Natural killer cell (primary cell): Measurements from ENCODE around the gene POFUT2. TPM values are rescaled to one million over a fixed set of nuclear protein-coding genes. Genes with fewer than 3 reads are reported as not detected.

Experiments
- ATAC-seq, 3 donors: fragments of 150-1000 bp in 2 of 3; fragments of 200-7000 bp in 1 of 3; cut with Tn5 transposase; 1 replicate in 1 of 3; 2 replicates in 2 of 3; pipeline ENCODE4 v1.10.0; 2021; ENCODE audit warnings: mild to moderate bottlenecking in 2 of 3, moderate library complexity in 2 of 3
- DNase-seq, 2 donors: peaks; one replicate each; pipeline versions ENCODE4 v3.0.0 to v3.0.0-alpha.2; 2013 to 2021; ENCODE audit warnings: mixed read lengths in 1 of 2
- H3K27ac ChIP-seq: one replicate; pipeline ENCODE4 v1.5.1; 2013; ENCODE audit warnings: mild to moderate bottlenecking, low read length
- H3K27me3 ChIP-seq: one replicate; pipeline ENCODE4 v1.6.1; 2013; ENCODE audit warnings: low read length; ENCODE audit not compliant: control insufficient read depth, insufficient read depth
- H3K36me3 ChIP-seq: one replicate; pipeline ENCODE4 v1.6.1; 2013; ENCODE audit warnings: low read length; ENCODE audit not compliant: control insufficient read depth, insufficient read depth
- H3K4me1 ChIP-seq: one replicate; pipeline ENCODE4 v1.6.1; 2013; ENCODE audit warnings: low read length; ENCODE audit not compliant: control insufficient read depth, insufficient read depth
- H3K4me3 ChIP-seq: one replicate; pipeline ENCODE4 v1.5.1; 2013; ENCODE audit warnings: low read length
- H3K9me3 ChIP-seq: one replicate; pipeline ENCODE4 v1.6.1; 2013; ENCODE audit warnings: low read length; ENCODE audit not compliant: control insufficient read depth, insufficient read depth
- H3K27ac Mint-ChIP-seq, 2 donors: one replicate each; pipeline ENCODE4 v1.8.0; 2022; ENCODE audit warnings: mild to moderate bottlenecking in 2 of 2, mixed read lengths in 2 of 2, moderate library complexity in 1 of 2
- H3K27me3 Mint-ChIP-seq, 2 donors: one replicate each; pipeline ENCODE4 v1.8.0; 2022; ENCODE audit warnings: low read depth in 2 of 2, mixed read lengths in 2 of 2
- H3K36me3 Mint-ChIP-seq: one replicate; pipeline ENCODE4 v1.8.0; 2022; ENCODE audit warnings: mixed read lengths
- H3K4me1 Mint-ChIP-seq, 2 donors: one replicate each; pipeline ENCODE4 v1.8.0; 2022; ENCODE audit warnings: mixed read lengths in 2 of 2
- H3K4me3 Mint-ChIP-seq: one replicate; pipeline ENCODE4 v1.8.0; 2022; ENCODE audit warnings: mild to moderate bottlenecking, moderate library complexity, mixed read lengths
- H3K9me3 Mint-ChIP-seq, 2 donors: one replicate each; pipeline ENCODE4 v1.8.0; 2022; ENCODE audit warnings: mixed read lengths in 2 of 2
- CTCF ChIP-seq: fragments of 200-600 bp; IDR thresholded peaks from one replicate; pipeline ENCODE4 v1.8.0; 2022; ENCODE audit warnings: antibody characterized with exemption
- WGBS: methylation state at CpG from one replicate; pipeline ENCODE4 v1.1.7; 2013; ENCODE audit warnings: missing lambda C conversion rate; ENCODE audit not compliant: insufficient coverage; 5-methylcytosine and 5-hydroxymethylcytosine counted together
- intact Hi-C: fragments of 100-400 bp; cut with micrococcal nuclease; formaldehyde crosslinking; loops from one replicate; pipeline ENCODE4 v1.14.2; 2022
- total RNA-seq, 4 donors: library from RNA; stranded (reverse); fragments of 120-200 nt in 1 of 4; gene quantifications; one replicate each; pipeline versions ENCODE4 v1.2.3 to v1.2.4, GENCODE V29; 2013 to 2022

Gene POFUT2
- total RNA-seq, 3 donors from 2014 or later (not counting 1 experiment from before 2014, with no cell fraction given): 41.4 to 46.0 (median 43.3) TPM

DNA sequence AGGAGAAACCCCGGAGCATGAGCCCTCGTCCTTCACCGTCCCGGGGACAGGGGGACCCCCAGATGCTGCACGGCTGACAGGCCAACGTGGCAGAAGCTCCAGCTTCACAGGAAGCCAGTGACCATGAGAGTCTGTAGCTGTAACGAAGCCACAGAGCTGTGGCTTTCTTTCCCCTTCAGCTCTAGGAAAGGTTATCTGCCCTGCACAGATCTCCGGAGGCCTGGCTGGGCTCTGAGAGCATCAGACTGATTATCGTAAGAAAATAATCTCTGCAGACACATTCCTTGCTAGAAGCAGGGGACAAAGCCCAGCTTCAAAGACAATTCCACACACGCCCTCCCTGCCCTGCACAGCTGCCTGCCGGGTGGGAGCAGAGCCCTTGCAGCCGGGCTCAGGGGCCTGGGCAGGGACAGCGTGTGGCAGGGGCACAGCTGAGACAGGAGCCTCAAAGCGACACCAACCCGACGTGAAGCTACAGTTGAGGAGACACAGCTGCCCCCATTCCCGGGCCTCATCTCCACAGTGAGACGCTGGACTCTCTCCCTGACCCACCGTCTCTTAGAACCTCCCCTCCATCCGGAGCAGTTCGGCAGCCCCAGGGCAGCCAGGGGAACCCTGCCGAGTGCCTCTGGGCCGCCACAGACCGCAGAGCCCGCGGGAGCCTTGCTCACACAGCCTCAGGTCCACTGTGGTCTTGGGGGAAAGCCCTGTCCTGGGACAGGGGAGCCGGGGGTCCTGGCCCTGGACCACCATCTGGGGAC, 30.6 kb downstream of the POFUT2 start:
- Histone ChIP-seq H3K4me1 (peaks cover 38% of the 10 kb centered on the region), H3K27ac (peak overlapping the region; percentile 33), H3K4me3 (no peak overlapping the region), H3K9me3 (no peaks in the 10 kb centered on the region), H3K27me3 (peaks cover 13% of the 10 kb centered on the region), H3K36me3 (no peaks in the 10 kb centered on the region)
- Mint-ChIP-seq H3K27ac (peak overlapping the region in 1 of 2 donors; percentile 36), H3K4me1 (peaks cover 5 to 25% of the 10 kb centered on the region in 2 donors), H3K9me3 (no peaks in the 10 kb centered on the region), H3K27me3 (peaks cover 6 to 24% of the 10 kb centered on the region in 2 donors), H3K36me3 (no peaks in the 10 kb centered on the region), H3K4me3 (peak overlapping the region; percentile 49)
- WGBS: 39% methylated on average over 27 of the region's 27 CpGs
- peak in 1 of 2 donors; percentile 42 for DNase-seq
- intact Hi-C loops: no loop called here
- peak; percentile 49 to 85 (median 61) for ATAC-seq
- no peak for TF ChIP-seq CTCF

- 56% methylated on average over 31 of the region's 31 CpGs for WGBS
- peaks cover 5 to 25% of the 10 kb centered on the region in 2 donors for H3K4me1 Mint-ChIP-seq
- peak overlapping the region in 1 of 2 donors; percentile 36 for H3K27ac Mint-ChIP-seq
- peaks cover 6 to 30% of the 10 kb centered on the region in 2 donors for H3K27me3 Mint-ChIP-seq
- peak; percentile 1 to 34 (median 33) for ATAC-seq
- H3K36me3 Mint-ChIP-seq: no peaks in the 10 kb centered on the region
- Histone ChIP-seq H3K4me1 (peaks cover 38% of the 10 kb centered on the region), H3K9me3 (no peaks in the 10 kb centered on the region), H3K27me3 (peaks cover 13% of the 10 kb centered on the region), H3K4me3 (no peak overlapping the region), H3K36me3 (no peaks in the 10 kb centered on the region), H3K27ac (peak overlapping the region; percentile 33)
- no peaks in the 10 kb centered on the region for H3K9me3 Mint-ChIP-seq
- no peak for TF ChIP-seq CTCF
- intact Hi-C loops: no loop called here
- DNase-seq: no peak
- H3K4me3 Mint-ChIP-seq: no peak overlapping the region
Measured at GRCh38 chr21:45256021-45256911, 31.4 kb downstream of the POFUT2 start.

DNA sequence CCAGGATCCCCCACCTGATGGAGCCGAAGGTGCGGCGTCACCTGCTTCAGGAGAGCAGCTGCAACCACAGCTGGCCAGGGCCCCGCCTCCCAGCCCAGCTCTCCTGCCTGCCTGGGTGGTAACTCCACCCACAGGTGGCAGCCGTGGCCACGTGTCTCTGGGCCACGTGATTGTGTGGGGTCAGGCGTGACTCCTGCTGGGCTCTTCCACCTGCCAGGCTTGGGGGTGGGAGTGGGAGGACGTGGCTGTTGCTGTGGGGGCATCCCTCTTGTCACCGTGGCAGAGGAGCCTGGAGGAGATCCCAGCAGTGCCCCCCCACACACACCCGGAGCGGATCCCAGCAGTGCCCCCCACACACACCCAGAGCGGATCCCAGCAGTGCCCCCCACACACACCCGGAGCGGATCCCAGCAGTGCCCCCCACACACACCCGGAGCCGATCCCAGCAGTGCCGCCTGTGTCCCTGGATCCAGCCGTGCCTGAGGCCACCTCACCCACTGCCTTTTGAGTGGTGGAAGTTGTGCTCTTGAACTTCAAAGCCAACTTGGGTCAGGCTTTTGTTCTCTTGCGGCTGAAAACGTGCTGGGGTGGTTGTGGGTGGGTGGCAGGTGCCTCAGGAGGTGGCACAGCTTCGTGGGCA, 32.2 kb downstream of the POFUT2 start:
- 65% methylated on average over 21 of the region's 22 CpGs for WGBS
- peak in 1 of 2 donors; percentile 58 for DNase-seq
- ATAC-seq: peak in 2 of 3 donors; percentile 29 to 39
- Mint-ChIP-seq H3K36me3 (no peaks in the 10 kb centered on the region), H3K4me1 (peaks cover 5 to 25% of the 10 kb centered on the region in 2 donors), H3K27me3 (peaks cover 6 to 32% of the 10 kb centered on the region in 2 donors), H3K9me3 (no peaks in the 10 kb centered on the region), H3K27ac (no peak overlapping the region), H3K4me3 (no peak overlapping the region)
- Histone ChIP-seq H3K9me3 (no peaks in the 10 kb centered on the region), H3K27me3 (peaks cover 13% of the 10 kb centered on the region), H3K4me1 (peaks cover 38% of the 10 kb centered on the region), H3K4me3 (no peak overlapping the region), H3K36me3 (no peaks in the 10 kb centered on the region), H3K27ac (no peak overlapping the region)
- intact Hi-C loops: no loop called here
- no peak for TF ChIP-seq CTCF
